NCI-H2081 treated with DMSO at 0.1 percent for 48 hours (cell line): ENCODE measurements around the gene PUSL1.

Experiments
- DNase-seq: peaks from one replicate; lab custom pipeline; 2025; lab: John Stamatoyannopoulos, UW

The PUSL1 gene

GRCh38 chr1:1295154-1295923 is 13.1 kb upstream of the PUSL1 start:
- DNase-seq, result no peak

GRCh38 chr1:1296070-1297061 is 12.0 kb upstream of the PUSL1 start:
- DNase-seq, result no peak

GRCh38 chr1:1297802-1298424 is 10.5 kb upstream of the PUSL1 start:
- no peak for DNase-seq

GRCh38 chr1:1298861-1299685 is 9.3 kb upstream of the PUSL1 start:
- DNase-seq, result no peak

GRCh38 chr1:1299686-1300351 is 8.6 kb upstream of the PUSL1 start:
- DNase-seq, result no peak

- no peak for DNase-seq
Observed at GRCh38 chr1:1300352-1300739, 8.1 kb upstream of the PUSL1 start.

GRCh38 chr1:1302006-1302430 is 6.4 kb upstream of the PUSL1 start:
- DNase-seq, result no peak

- no peak for DNase-seq
Observed at GRCh38 chr1:1302951-1303509, 5.4 kb upstream of the PUSL1 start.

- no peak for DNase-seq
Observed at GRCh38 chr1:1303736-1304135, 4.7 kb upstream of the PUSL1 start.

GRCh38 chr1:1304331-1305299 is 3.8 kb upstream of the PUSL1 start:
- DNase-seq, result no peak

GRCh38 chr1:1305300-1306069 is 2.9 kb upstream of the PUSL1 start:
- DNase-seq, result no peak

GRCh38 chr1:1306070-1306660 is 2.2 kb upstream of the PUSL1 start:
- DNase-seq, result no peak

GRCh38 chr1:1306661-1307260 is 1.6 kb upstream of the PUSL1 start:
- no peak for DNase-seq

- DNase-seq, result no peak
Observed at GRCh38 chr1:1307261-1307922, 1.0 kb upstream of the PUSL1 start.

GRCh38 chr1:1308756-1309250 is 406 bp downstream of the PUSL1 start:
- no peak for DNase-seq

GRCh38 chr1:1309251-1310108 is 1.1 kb downstream of the PUSL1 start:
- DNase-seq, result no peak

GRCh38 chr1:1310109-1310385 is 1.6 kb downstream of the PUSL1 start:
- no peak for DNase-seq
